Endodermal cell (in vitro differentiated cells): ENCODE results near the gene ZBED6. TPM values are rescaled to one million over a fixed set of nuclear protein-coding genes. Genes with fewer than 3 reads are reported as not detected.
A peak's percentile ranks its signal among the peaks of the same experiment; 100 is the strongest.

Experiments
- DNase-seq: peaks from one replicate; pipeline ENCODE4 v3.0.0-alpha.2; 2017
- H3K27ac ChIP-seq: 2 replicates; pipeline ENCODE4 v1.5.1; 2013; ENCODE audit warnings: mild to moderate bottlenecking, low read depth, low read length, moderate library complexity
- H3K27me3 ChIP-seq: 2 replicates; pipeline ENCODE4 v1.6.1; 2013; ENCODE audit warnings: mild to moderate bottlenecking, low read length, moderate library complexity; ENCODE audit not compliant: insufficient read depth, control insufficient read depth, poor library complexity, severe bottlenecking
- H3K36me3 ChIP-seq: 2 replicates; pipeline ENCODE4 v1.7.0; 2013; ENCODE audit warnings: mild to moderate bottlenecking, low read length, moderate library complexity; ENCODE audit not compliant: control insufficient read depth, insufficient read depth
- H3K4me1 ChIP-seq: one replicate; pipeline ENCODE4 v1.7.0; 2013; ENCODE audit warnings: low read length; ENCODE audit not compliant: control insufficient read depth, insufficient read depth
- H3K4me3 ChIP-seq: 2 replicates; pipeline ENCODE4 v1.5.1; 2013; ENCODE audit warnings: mild to moderate bottlenecking, low read length, moderate library complexity
- H3K9ac ChIP-seq: 2 replicates; pipeline ENCODE4 v1.6.1; 2013; ENCODE audit warnings: mild to moderate bottlenecking, low read length, moderate library complexity; ENCODE audit not compliant: poor library complexity, severe bottlenecking; ENCODE audit errors: extremely low read depth
- H3K9me3 ChIP-seq: 2 replicates; pipeline ENCODE4 v1.6.1; 2013; ENCODE audit warnings: mild to moderate bottlenecking, low read length, moderate library complexity; ENCODE audit not compliant: control insufficient read depth
- H3K27ac Mint-ChIP-seq: 2 replicates; pipeline ENCODE4 v1.8.0; 2020; ENCODE audit warnings: mixed read lengths
- H3K27me3 Mint-ChIP-seq: 2 replicates; pipeline ENCODE4 v1.8.0; 2021; ENCODE audit warnings: mild to moderate bottlenecking, mixed read lengths; ENCODE audit not compliant: insufficient read depth
- H3K36me3 Mint-ChIP-seq: 2 replicates; pipeline ENCODE4 v1.8.0; 2020; ENCODE audit warnings: low read depth, mixed read lengths
- H3K4me1 Mint-ChIP-seq: 2 replicates; pipeline ENCODE4 v1.8.0; 2020; ENCODE audit warnings: mixed read lengths
- H3K4me3 Mint-ChIP-seq: 2 replicates; pipeline ENCODE4 v1.8.0; 2020; ENCODE audit warnings: mild to moderate bottlenecking, moderate library complexity, mixed read lengths
- H3K9me3 Mint-ChIP-seq: 2 replicates; pipeline ENCODE4 v1.8.0; 2020; ENCODE audit warnings: mild to moderate bottlenecking, mixed read lengths
- WGBS, 2 experiments: methylation state at CpG; one replicate each; pipeline versions ENCODE4 v1.1.5 to v1.1.7; 2013; ENCODE audit warnings: missing lambda C conversion rate in 2 of 2, mixed read lengths in 1 of 2; ENCODE audit not compliant: insufficient coverage in 1 of 2, insufficient read length in 1 of 2; 5-methylcytosine and 5-hydroxymethylcytosine counted together
- long read RNA-seq, 4 experiments: library from polyadenylated mRNA in 2 of 4; library from RNA in 1 of 4; library from capped mRNA in 1 of 4; stranded (forward) in 3 of 4; unstranded in 1 of 4; transcript quantifications; one replicate each; pipeline ENCODE4 v2.0.0, GENCODE V29; 2020 to 2021; ENCODE audit warnings: inconsistent platforms in 1 of 4
- polyA plus RNA-seq, 2 experiments: library from polyadenylated mRNA; stranded (reverse); fragments of 50-300 nt; gene quantifications; one replicate each; pipeline ENCODE4 v1.2.3, GENCODE V29; 2013
- total RNA-seq, 2 donors: library from RNA; stranded (reverse); fragmentation: NEBNext Ultra II Directional in 1 of 2; extraction: Animal tissue kit (Norgen Biotek cat#: 25700) in 1 of 2; gene quantifications; 2 replicates in 1 of 2; 3 replicates in 1 of 2; pipeline ENCODE4 v1.2.1, GENCODE V29; 2021
- TF ChIP-seq, protein P1 (sequence below): fragments of 200-600 bp; sonication (generic); conservative IDR thresholded peaks from 2 replicates; pipeline ENCODE4 v1.5.0; 2021; ENCODE audit warnings: antibody characterized with exemption, mild to moderate bottlenecking

The ZBED6 gene, protein sequence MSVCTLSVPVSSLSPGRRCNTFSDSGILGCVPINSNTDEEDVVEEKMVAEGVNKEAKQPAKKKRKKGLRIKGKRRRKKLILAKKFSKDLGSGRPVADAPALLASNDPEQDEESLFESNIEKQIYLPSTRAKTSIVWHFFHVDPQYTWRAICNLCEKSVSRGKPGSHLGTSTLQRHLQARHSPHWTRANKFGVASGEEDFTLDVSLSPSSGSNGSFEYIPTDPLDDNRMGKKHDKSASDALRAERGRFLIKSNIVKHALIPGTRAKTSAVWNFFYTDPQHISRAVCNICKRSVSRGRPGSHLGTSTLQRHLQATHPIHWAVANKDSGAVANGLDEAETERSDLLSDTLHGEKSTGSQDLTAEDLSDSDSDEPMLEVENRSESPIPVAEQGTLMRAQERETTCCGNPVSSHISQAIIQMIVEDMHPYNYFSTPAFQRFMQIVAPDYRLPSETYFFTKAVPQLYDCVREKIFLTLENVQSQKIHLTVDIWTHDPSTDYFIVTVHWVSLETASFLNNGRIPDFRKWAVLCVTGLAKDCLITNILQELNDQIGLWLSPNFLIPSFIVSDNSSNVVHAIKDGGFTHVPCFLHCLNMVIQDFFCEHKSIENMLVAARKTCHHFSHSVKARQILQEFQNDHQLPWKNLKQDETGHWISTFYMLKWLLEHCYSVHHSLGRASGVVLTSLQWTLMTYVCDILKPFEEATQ (N-terminal part only)
- 10 to 100 TPM; 27.8 to 50.4 TPM for total RNA-seq
- polyA plus RNA-seq (2013, experiment 1 of 2) = 8.7 TPM
- 9.0 TPM for polyA plus RNA-seq (2013, experiment 2 of 2)
- long read RNA-seq, experiment 1, partial matches to known transcripts = 0 of 20 reads
- long read RNA-seq, experiment 1, other reads (novel, unspliced or antisense) = 20 of 20 reads
- long read RNA-seq, experiment 2, full-length matches to known transcripts = 21 of 21 reads
- long read RNA-seq, experiment 2, partial matches to known transcripts = 0 of 21 reads
- long read RNA-seq, experiment 2, other reads (novel, unspliced or antisense) = 0 of 21 reads
- long read RNA-seq, experiment 3, full-length matches to known transcripts = 3 of 3 reads
- long read RNA-seq, experiment 3, partial matches to known transcripts = 0 of 3 reads
- long read RNA-seq, experiment 3, other reads (novel, unspliced or antisense) = 0 of 3 reads
- long read RNA-seq, experiment 4 = 0 reads

DNA sequence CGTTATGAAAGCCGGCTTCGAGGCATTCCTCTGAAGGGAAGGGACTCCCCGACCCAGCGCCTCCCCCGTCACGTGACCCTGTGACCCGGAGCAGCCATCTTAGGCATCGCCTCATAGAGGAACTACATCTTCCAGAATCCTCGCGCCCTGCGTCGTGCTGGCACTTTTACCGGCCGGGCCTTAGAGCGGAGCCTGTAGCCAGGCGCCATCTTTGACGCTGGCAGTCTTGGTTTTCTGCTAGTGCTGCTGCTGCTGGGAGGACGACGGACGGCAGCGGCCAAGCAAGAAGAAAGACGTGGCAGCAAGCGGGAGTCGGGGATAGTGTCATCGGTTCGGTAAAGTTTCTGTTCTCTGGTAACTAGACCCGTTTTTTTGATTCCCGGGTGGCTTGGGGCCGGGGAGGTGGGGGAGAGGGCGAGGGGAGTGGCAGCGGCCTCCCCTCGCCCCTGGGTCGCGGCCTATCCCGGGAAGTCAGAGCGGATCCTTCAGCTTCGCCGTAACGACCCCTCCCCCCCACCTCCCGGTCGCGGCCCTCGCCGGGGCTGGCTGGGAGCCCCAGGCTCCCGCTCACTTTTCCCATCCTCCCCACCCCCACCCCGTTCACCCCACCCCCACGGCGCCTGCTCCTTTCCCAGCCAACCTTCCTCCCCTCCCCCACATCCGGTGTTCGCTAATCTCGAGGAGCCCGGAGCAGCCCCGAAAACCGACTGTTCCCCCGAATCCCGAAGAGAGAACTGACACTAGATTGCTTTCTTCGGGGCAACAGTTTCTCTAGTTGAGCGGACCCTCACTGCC, at the start of gene ZBED6, which contains the start of gene ZC3H11A:
ZBED6 (plus strand) TSS at position 183 of the 795 bp plus-strand sequence. CDS start 1,900 bp downstream, outside the sequence.
ZC3H11A (plus strand) TSS at position 183 of the 795 bp plus-strand sequence. CDS start 21,448 bp downstream, outside the sequence.
- Histone ChIP-seq H3K9ac (peak within 1 kb of the TSS; percentile 99), H3K27ac (peak within 1 kb of the TSS; percentile 98), H3K4me1 (no peaks in the 10 kb centered on the region), H3K4me3 (peak within 1 kb of the TSS; percentile 100), H3K27me3 (no peaks in the 10 kb centered on the region), H3K36me3 (peaks cover 39% of the 10 kb centered on the region), H3K9me3 (peaks cover 19% of the 10 kb centered on the region)
- TF ChIP-seq, protein P1, sequence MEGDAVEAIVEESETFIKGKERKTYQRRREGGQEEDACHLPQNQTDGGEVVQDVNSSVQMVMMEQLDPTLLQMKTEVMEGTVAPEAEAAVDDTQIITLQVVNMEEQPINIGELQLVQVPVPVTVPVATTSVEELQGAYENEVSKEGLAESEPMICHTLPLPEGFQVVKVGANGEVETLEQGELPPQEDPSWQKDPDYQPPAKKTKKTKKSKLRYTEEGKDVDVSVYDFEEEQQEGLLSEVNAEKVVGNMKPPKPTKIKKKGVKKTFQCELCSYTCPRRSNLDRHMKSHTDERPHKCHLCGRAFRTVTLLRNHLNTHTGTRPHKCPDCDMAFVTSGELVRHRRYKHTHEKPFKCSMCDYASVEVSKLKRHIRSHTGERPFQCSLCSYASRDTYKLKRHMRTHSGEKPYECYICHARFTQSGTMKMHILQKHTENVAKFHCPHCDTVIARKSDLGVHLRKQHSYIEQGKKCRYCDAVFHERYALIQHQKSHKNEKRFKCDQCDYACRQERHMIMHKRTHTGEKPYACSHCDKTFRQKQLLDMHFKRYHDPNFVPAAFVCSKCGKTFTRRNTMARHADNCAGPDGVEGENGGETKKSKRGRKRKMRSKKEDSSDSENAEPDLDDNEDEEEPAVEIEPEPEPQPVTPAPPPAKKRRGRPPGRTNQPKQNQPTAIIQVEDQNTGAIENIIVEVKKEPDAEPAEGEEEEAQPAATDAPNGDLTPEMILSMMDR = no peak
- peak within 1 kb of the TSS; percentile 100 for H3K27ac Mint-ChIP-seq
- peak within 1 kb of the TSS; percentile 97 for H3K4me3 Mint-ChIP-seq
- DNase-seq = peak; percentile 99
- peaks cover 18% of the 10 kb centered on the region for H3K9me3 Mint-ChIP-seq
- H3K36me3 Mint-ChIP-seq = peaks cover 36% of the 10 kb centered on the region
- H3K27me3 Mint-ChIP-seq = no peaks in the 10 kb centered on the region
- peaks cover 28% of the 10 kb centered on the region for H3K4me1 Mint-ChIP-seq
- 0% methylated on average over 8 to 56 of the region's 59 CpGs for WGBS, 2 experiments

DNA sequence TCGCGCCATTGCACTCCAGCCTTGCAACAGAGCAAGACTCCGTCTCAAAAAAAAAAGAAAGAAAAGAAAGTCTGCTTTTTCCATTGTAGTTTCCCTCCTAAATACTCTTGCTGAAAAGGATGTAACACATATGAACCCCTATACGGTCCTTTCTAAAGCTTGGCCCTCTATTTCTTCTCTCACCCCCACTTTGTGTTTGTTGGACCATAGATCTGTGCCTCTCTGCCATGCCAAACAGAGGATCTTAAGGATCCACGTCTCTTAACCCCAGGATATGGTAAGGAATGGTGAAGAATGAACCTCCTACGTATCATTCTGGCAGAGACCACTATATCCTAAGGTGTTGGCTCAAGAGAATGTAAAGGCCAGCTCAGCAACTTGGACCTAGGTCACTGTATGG, 49.1 kb upstream of the ZBED6 start:
- no peak for DNase-seq
- no peak overlapping the region for H3K27ac Mint-ChIP-seq
- Histone ChIP-seq H3K36me3 (no peaks in the 10 kb centered on the region), H3K4me1 (no peaks in the 10 kb centered on the region), H3K27ac (no peak overlapping the region), H3K4me3 (no peak overlapping the region), H3K9ac (no peak overlapping the region), H3K9me3 (no peaks in the 10 kb centered on the region), H3K27me3 (no peaks in the 10 kb centered on the region)
- no peak overlapping the region for H3K4me3 Mint-ChIP-seq
- H3K4me1 Mint-ChIP-seq = peaks cover 6% of the 10 kb centered on the region
- no peaks in the 10 kb centered on the region for H3K9me3 Mint-ChIP-seq
- H3K36me3 Mint-ChIP-seq = peaks cover 2% of the 10 kb centered on the region
- 95 to 98% methylated on average over 6 of the region's 6 CpGs for WGBS, 2 experiments
- peaks cover 2% of the 10 kb centered on the region for H3K27me3 Mint-ChIP-seq
- TF ChIP-seq, protein P1 = no peak
